Mesodermal cell (in vitro differentiated cells): ENCODE measurements around the gene SLC9A8.
"Not testable (repeated sequence)": the region's sequence is repeated elsewhere in the genome, so short reads cannot be mapped to it uniquely, and the experiment has no call there.

Source experiments
- H3K27ac ChIP-seq: 2 replicates; pipeline ENCODE4 v1.7.0; 2013; ENCODE audit warnings: mild to moderate bottlenecking, low read depth, low read length, moderate library complexity; ENCODE audit not compliant: severe bottlenecking
- H3K36me3 ChIP-seq: 2 replicates; pipeline ENCODE4 v1.7.1; 2013; ENCODE audit warnings: mild to moderate bottlenecking, low read length, moderate library complexity; ENCODE audit not compliant: control insufficient read depth, insufficient read depth
- H3K4me1 ChIP-seq: one replicate; pipeline ENCODE4 v1.7.1; 2013; ENCODE audit warnings: mild to moderate bottlenecking, low read length; ENCODE audit not compliant: insufficient read depth, control insufficient read depth, poor library complexity, severe bottlenecking
- H3K4me3 ChIP-seq: 2 replicates; pipeline ENCODE4 v1.7.0; 2013; ENCODE audit warnings: low read length, control low read depth, mild to moderate bottlenecking; ENCODE audit not compliant: insufficient read depth, poor library complexity, severe bottlenecking; ENCODE audit errors: extremely low read depth
- H3K9me3 ChIP-seq: 2 replicates; pipeline ENCODE4 v1.7.1; 2013; ENCODE audit warnings: mild to moderate bottlenecking, low read length, moderate library complexity; ENCODE audit not compliant: control insufficient read depth
- WGBS, 2 experiments: methylation state at CpG; one replicate each; pipeline ENCODE4 v1.1.5; 2013; ENCODE audit warnings: missing lambda C conversion rate in 2 of 2; ENCODE audit not compliant: insufficient coverage in 2 of 2; 5-methylcytosine and 5-hydroxymethylcytosine counted together

The SLC9A8 gene

GRCh38 chr20:49799698-49800097 lies 12.9 kb upstream of the SLC9A8 start:
- H3K9me3 ChIP-seq, result no peaks in the 10 kb centered on the region
- H3K4me3 ChIP-seq, result no peak overlapping the region
- H3K4me1 ChIP-seq, result no peaks in the 10 kb centered on the region
- no peaks in the 10 kb centered on the region for H3K36me3 ChIP-seq
- H3K27ac ChIP-seq, result no peak overlapping the region
- WGBS, 2 experiments, result 85 to 97% methylated on average over 4 to 6 of the region's 8 CpGs

DNA sequence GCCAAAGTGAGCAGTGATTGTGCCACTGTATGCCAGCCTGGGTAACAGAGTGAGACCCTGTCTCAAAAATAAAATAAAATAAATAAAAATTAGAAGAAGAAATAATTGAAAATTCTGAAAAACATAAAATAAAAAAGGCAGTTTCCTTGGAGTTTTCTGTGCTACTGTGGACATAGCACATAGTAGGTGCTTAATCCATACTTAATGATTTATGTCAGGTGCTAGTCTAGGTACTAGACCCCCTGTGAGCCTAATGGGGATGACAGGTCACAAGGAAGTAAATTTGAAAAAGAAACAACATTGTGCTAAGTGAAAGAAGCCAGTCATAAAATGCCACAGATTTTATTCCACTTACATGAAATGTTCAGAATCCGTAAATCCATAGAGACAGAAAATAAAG lies 9.2 kb upstream of the SLC9A8 start:
- no CpG with 5 or more reads among the region's 1 CpG for WGBS, 2 experiments
- no peak overlapping the region for H3K4me3 ChIP-seq

GRCh38 chr20:49804364-49804763 lies 8.3 kb upstream of the SLC9A8 start:
- 94 to 100% methylated on average over 1 to 3 of the region's 3 CpGs for WGBS, 2 experiments
- Histone ChIP-seq H3K36me3 (no peaks in the 10 kb centered on the region), H3K27ac (no peak overlapping the region), H3K4me3 (no peak overlapping the region), H3K9me3 (no peaks in the 10 kb centered on the region), H3K4me1 (no peaks in the 10 kb centered on the region)

More for the DNA sequence above, 9.2 kb upstream of the SLC9A8 start:
- H3K27ac ChIP-seq, result no peak overlapping the region
- H3K36me3 ChIP-seq, result no peaks in the 10 kb centered on the region
- no peaks in the 10 kb centered on the region for H3K9me3 ChIP-seq
- no peaks in the 10 kb centered on the region for H3K4me1 ChIP-seq

- WGBS, 2 experiments, result 84 to 93% methylated on average over 4 to 6 of the region's 11 CpGs
- not testable (repeated sequence) for H3K4me3 ChIP-seq
These were observed 7.3 kb upstream of the SLC9A8 start for GRCh38 chr20:49805224-49805876.

GRCh38 chr20:49808753-49809152 lies 3.9 kb upstream of the SLC9A8 start:
- 93 to 96% methylated on average over 5 to 7 of the region's 8 CpGs for WGBS, 2 experiments
- Histone ChIP-seq H3K27ac (no peak overlapping the region), H3K9me3 (no peaks in the 10 kb centered on the region)

More at GRCh38 chr20:49805224-49805876, 7.3 kb upstream of the SLC9A8 start:
- not testable (repeated sequence) for H3K4me1 ChIP-seq, H3K27ac ChIP-seq, H3K36me3 ChIP-seq, H3K9me3 ChIP-seq

DNA sequence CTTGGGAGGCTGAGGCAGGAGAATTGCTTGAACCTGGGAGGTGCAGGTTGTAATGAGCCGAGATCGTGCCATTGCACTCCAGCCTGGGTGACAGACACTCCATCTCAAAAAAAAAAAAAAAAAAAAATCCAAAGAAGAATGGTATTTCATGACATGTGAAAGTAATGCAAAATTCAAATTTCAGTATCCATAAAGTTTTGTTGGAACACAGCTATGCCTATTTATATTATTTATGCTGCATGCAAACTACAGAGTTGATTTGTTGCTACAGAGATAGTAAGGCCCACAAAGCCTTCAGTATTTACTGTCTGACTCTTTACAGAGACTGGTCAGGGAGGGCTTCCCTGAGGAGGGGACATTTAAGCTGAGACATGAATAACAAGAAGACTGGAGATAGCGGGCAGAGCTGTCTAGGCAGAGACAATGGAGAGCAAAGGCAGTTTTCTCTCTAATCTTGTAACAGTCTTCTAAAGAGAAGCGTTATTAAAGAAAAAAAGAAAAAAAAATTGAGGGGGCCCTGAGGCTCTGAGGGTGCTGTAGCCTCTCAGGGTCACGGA lies 2.7 kb upstream of the SLC9A8 start:
- H3K4me1 ChIP-seq, result no peaks in the 10 kb centered on the region
- H3K9me3 ChIP-seq, result no peaks in the 10 kb centered on the region
- WGBS, 2 experiments, result 82 to 83% methylated on average over 1 of the region's 5 CpGs
- peaks cover 3% of the 10 kb centered on the region for H3K36me3 ChIP-seq
- H3K27ac ChIP-seq, result no peak overlapping the region
- no peak overlapping the region for H3K4me3 ChIP-seq

More at GRCh38 chr20:49808753-49809152, 3.9 kb upstream of the SLC9A8 start:
- no peak overlapping the region for H3K4me3 ChIP-seq
- H3K36me3 ChIP-seq, result no peaks in the 10 kb centered on the region
- H3K4me1 ChIP-seq, result no peaks in the 10 kb centered on the region

DNA sequence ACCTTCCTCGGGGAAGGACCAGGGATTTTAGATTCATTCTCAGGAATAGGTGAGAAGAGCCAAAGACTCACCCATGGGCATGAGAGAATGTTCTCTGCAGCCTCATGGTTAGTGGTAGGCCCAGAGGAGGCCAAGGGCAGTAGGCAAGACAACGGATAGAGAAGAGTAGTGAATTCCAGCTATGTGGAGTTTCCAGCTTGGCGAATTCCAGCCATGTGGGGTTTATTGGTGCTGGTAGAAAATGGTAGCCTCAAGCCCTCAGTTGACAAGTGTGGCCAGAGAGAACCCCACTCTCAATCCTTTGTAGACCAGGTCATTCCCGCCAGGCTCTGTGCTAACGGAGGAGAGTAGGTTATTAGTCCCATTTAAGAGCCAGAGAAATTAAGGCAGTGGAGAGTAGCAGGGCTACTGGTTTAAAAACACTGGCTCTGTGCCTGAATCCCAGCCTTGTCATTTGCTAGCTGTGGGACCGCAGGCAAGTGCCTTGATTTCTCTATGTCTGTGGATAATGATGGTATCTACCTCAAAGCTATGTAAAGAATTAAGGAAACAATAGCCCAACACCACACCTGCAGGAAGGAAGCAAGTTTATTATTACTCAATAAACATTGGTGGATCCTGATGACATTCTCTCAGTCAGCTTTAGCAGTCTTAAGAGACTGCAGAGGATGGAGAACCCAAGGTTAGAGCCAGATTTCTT lies 2.0 kb upstream of the SLC9A8 start:
- H3K4me3 ChIP-seq, result no peak overlapping the region
- H3K4me1 ChIP-seq, result no peaks in the 10 kb centered on the region
- WGBS, 2 experiments, result 80 to 89% methylated on average over 5 of the region's 6 CpGs
- peaks cover 10% of the 10 kb centered on the region for H3K36me3 ChIP-seq
- no peak overlapping the region for H3K27ac ChIP-seq
- H3K9me3 ChIP-seq, result no peaks in the 10 kb centered on the region

- Histone ChIP-seq H3K27ac (peak overlapping the region; percentile 86), H3K4me3 (peak overlapping the region; percentile 64), H3K36me3 (peaks cover 18% of the 10 kb centered on the region), H3K9me3 (no peaks in the 10 kb centered on the region), H3K4me1 (no peaks in the 10 kb centered on the region)
- 41 to 52% methylated on average over 8 to 9 of the region's 11 CpGs for WGBS, 2 experiments
These were observed 662 bp upstream of the SLC9A8 start for GRCh38 chr20:49811825-49812506.

- Histone ChIP-seq H3K4me3 (peak overlapping the region; percentile 64), H3K36me3 (peaks cover 23% of the 10 kb centered on the region), H3K9me3 (no peaks in the 10 kb centered on the region), H3K4me1 (no peaks in the 10 kb centered on the region), H3K27ac (peak overlapping the region; percentile 86)
- WGBS, 2 experiments, result 25 to 34% methylated on average over 7 of the region's 11 CpGs
These were observed 812 bp downstream of the SLC9A8 start for GRCh38 chr20:49813305-49813974.

DNA sequence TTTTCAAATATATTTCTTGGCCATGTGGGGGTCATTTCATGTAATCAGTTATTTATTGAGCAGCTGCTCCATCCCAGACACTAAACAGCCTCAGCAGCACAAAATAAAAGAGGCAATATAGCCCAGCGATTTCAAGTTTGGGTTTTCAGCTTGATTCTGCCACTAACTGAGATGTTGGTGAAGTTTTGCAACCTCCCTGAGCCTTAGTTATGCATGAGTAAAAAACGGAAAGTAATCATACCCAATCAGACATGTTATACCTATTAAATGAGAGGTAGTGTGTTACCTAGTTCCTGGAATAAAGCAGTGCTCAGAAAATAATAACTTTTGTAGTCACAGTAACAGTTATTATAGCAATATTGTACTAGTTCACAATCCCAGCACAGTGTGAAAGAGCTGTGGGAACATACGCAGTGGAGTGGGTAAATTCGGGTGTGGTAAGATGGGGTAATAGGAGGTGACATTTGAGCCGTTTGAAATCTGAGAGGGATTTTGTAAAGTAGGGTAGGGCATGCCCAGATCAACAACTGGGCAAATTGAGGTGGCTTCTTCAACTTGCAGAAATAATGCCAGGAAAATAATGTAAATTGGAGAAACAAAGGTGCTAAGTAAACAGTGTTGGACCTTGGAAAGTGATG lies 1.5 kb downstream of the SLC9A8 start:
- Histone ChIP-seq H3K36me3 (peaks cover 31% of the 10 kb centered on the region), H3K4me3 (no peak overlapping the region), H3K27ac (no peak overlapping the region), H3K9me3 (no peaks in the 10 kb centered on the region), H3K4me1 (no peaks in the 10 kb centered on the region)
- 89 to 95% methylated on average over 1 to 2 of the region's 5 CpGs for WGBS, 2 experiments
